ENCODE data around the gene PRPF40B. TPM values are rescaled to one million over a fixed set of nuclear protein-coding genes. Genes with fewer than 3 reads are reported as not detected.
A peak's percentile ranks its signal among the peaks of the same experiment; 100 is the strongest.

Gene PRPF40B
- total RNA-seq, 6 experiments from 2014 or later = 4.7 to 8.2 (median 6.3) TPM

DNA sequence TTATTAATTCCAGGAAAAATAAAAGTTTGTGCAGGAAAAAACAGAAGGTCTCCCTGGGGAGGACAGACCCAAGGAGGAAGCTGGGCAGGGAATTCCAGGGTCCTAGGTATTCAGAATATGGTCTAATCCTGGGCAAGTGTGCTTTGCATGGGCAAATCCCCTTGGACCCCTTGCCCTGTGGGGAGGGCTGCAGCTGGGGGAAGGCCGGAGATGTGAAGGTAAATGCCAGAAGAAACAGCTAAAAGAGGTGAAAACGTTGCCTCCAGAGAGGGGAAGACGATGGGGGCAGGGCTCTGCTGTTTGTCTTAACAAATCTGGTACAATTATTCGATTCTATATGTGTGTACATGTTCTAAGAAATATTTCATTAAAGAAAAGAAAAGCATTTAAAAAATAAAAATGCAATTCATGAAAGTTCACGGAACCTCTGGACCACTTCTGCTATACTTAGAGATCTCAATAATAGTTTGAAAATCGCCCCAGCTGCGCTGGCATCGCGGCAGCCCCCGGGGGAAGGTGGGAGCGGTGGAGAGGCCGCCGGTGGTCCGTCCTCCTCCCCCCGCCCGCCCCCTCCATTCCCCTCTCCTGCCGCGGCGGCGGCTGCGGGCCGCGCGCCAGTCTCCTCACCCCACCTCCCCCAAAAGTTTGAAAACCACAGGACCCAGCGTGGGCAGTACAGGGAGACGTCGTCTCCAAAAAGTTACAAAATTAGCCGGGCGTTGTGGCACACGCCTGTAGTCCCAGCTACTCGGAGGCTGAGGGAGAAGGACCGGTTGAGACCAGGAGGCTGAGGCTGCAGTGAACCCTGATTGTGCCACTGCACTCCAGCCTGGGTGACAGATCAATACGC lies 1.5 kb upstream of the PRPF40B start:
- Histone ChIP-seq H3K27ac (peak overlapping the region; percentile 35 to 87 (median 70)), H3K9me3 (no peaks in the 10 kb centered on the region), H3K4me1 (peaks cover 0 to 9% (median 4%) of the 10 kb centered on the region in 4 donors), H3K4me3 (peak overlapping the region; percentile 44 to 59 (median 56)), H3K36me3 (no peaks in the 10 kb centered on the region), H3K27me3 (no peaks in the 10 kb centered on the region)
- 9% methylated on average over 17 of the region's 33 CpGs for WGBS (ENCODE audit: insufficient coverage, low coverage, low lambda C conversion rate, missing lambda C conversion rate)
- TF ChIP-seq, protein P1, sequence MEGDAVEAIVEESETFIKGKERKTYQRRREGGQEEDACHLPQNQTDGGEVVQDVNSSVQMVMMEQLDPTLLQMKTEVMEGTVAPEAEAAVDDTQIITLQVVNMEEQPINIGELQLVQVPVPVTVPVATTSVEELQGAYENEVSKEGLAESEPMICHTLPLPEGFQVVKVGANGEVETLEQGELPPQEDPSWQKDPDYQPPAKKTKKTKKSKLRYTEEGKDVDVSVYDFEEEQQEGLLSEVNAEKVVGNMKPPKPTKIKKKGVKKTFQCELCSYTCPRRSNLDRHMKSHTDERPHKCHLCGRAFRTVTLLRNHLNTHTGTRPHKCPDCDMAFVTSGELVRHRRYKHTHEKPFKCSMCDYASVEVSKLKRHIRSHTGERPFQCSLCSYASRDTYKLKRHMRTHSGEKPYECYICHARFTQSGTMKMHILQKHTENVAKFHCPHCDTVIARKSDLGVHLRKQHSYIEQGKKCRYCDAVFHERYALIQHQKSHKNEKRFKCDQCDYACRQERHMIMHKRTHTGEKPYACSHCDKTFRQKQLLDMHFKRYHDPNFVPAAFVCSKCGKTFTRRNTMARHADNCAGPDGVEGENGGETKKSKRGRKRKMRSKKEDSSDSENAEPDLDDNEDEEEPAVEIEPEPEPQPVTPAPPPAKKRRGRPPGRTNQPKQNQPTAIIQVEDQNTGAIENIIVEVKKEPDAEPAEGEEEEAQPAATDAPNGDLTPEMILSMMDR (IDR thresholded peaks at IDR 0.05) = no peak
- TF ChIP-seq POLR2A (IDR thresholded peaks at IDR 0.05) = no peak
- intact Hi-C loops (cut with DNase I) = no loop called here
- DNase-seq = no peak
- ATAC-seq = peak in 3 of 4 donors; percentile 4 to 20 (median 6)

GRCh38 chr12:49622501-49623141 lies 740 bp upstream of the PRPF40B start:
- H3K27me3 ChIP-seq = no peaks in the 10 kb centered on the region
- H3K4me3 ChIP-seq = peak overlapping the region; percentile 44 to 59 (median 56)
- H3K36me3 ChIP-seq = no peaks in the 10 kb centered on the region
- no peak for TF ChIP-seq POLR2A (IDR thresholded peaks at IDR 0.05)
- TF ChIP-seq, protein P1 (IDR thresholded peaks at IDR 0.05) = no peak
- peak in 1 of 3 donors; percentile 66 for DNase-seq
- intact Hi-C loops (cut with DNase I) = no loop called here
- H3K9me3 ChIP-seq = no peaks in the 10 kb centered on the region
- WGBS (ENCODE audit: insufficient coverage, low coverage, low lambda C conversion rate, missing lambda C conversion rate) = under 1% methylated on average over 21 of the region's 22 CpGs
- H3K4me1 ChIP-seq = peaks cover 0 to 9% (median 4%) of the 10 kb centered on the region in 4 donors
- peak; percentile 47 to 64 (median 54) for ATAC-seq
- peak overlapping the region; percentile 35 to 87 (median 70) for H3K27ac ChIP-seq

- H3K27ac ChIP-seq = no peak overlapping the region
- intact Hi-C loops (cut with DNase I) = no loop called here
- TF ChIP-seq, protein P1 (IDR thresholded peaks at IDR 0.05) = no peak
- TF ChIP-seq POLR2A (IDR thresholded peaks at IDR 0.05) = no peak
- no peak overlapping the region for H3K4me3 ChIP-seq
- no peak for DNase-seq
- H3K4me1 ChIP-seq = peaks cover 0 to 9% (median 4%) of the 10 kb centered on the region in 4 donors
- no peaks in the 10 kb centered on the region for H3K36me3 ChIP-seq
- no peak for ATAC-seq
- H3K27me3 ChIP-seq = no peaks in the 10 kb centered on the region
- no peaks in the 10 kb centered on the region for H3K9me3 ChIP-seq
- WGBS (ENCODE audit: insufficient coverage, low coverage, low lambda C conversion rate, missing lambda C conversion rate) = 72% methylated on average over 4 of the region's 4 CpGs
These were observed 1.7 kb downstream of the PRPF40B start for GRCh38 chr12:49624921-49625577.

- Histone ChIP-seq H3K4me3 (no peak overlapping the region), H3K9me3 (no peaks in the 10 kb centered on the region), H3K4me1 (peaks cover 0 to 9% (median 4%) of the 10 kb centered on the region in 4 donors), H3K36me3 (no peaks in the 10 kb centered on the region), H3K27me3 (no peaks in the 10 kb centered on the region), H3K27ac (no peak overlapping the region)
- 86% methylated on average over 6 of the region's 6 CpGs for WGBS (ENCODE audit: insufficient coverage, low coverage, low lambda C conversion rate, missing lambda C conversion rate)
- intact Hi-C loops (cut with DNase I) = no loop called here
- ATAC-seq = no peak
- no peak for TF ChIP-seq POLR2A (IDR thresholded peaks at IDR 0.05)
- TF ChIP-seq, protein P1 (IDR thresholded peaks at IDR 0.05) = no peak
- DNase-seq = no peak
These were observed 2.9 kb downstream of the PRPF40B start for GRCh38 chr12:49626169-49626835.

Data from right lobe of liver (tissue), 6 donors.